Transverse colon (tissue), 4 donors: ENCODE measurements around the gene C5orf24. TPM values are rescaled to one million over a fixed set of nuclear protein-coding genes. Genes with fewer than 3 reads are reported as not detected.

Experiments
- DNase-seq: peaks from one replicate; pipeline ENCODE4 v3.0.0-alpha.2; 2019
- H3K27ac ChIP-seq, 4 donors: fragments of 200-600 bp; sonication (generic); 2 replicates each; pipeline ENCODE4 v1.5.1; 2016 to 2018; ENCODE audit warnings: inconsistent platforms in 4 of 4
- H3K27me3 ChIP-seq: fragments of 200-600 bp; sonication (generic); 2 replicates; pipeline ENCODE4 v1.5.1; 2017; ENCODE audit warnings: inconsistent platforms
- H3K36me3 ChIP-seq, 4 donors: fragments of 200-600 bp; sonication (generic); 2 replicates each; pipeline ENCODE4 v1.5.1; 2017 to 2019; ENCODE audit warnings: inconsistent platforms in 4 of 4
- H3K4me1 ChIP-seq, 4 donors: fragments of 200-600 bp; sonication (generic); 2 replicates each; pipeline ENCODE4 v1.5.1; 2017 to 2020; ENCODE audit warnings: inconsistent platforms in 4 of 4
- H3K4me3 ChIP-seq, 4 donors: fragments of 200-600 bp; sonication (generic); 1 replicate in 1 of 4; 2 replicates in 3 of 4; pipeline versions ENCODE4 v1.5.1 to v1.6.1; 2017 to 2019; ENCODE audit warnings: inconsistent platforms in 4 of 4
- H3K9me3 ChIP-seq, 2 donors: fragments of 200-600 bp; sonication (generic); 2 replicates each; pipeline ENCODE4 v1.5.1; 2017 to 2019; ENCODE audit warnings: inconsistent platforms in 2 of 2
- CTCF ChIP-seq, 5 experiments: fragments of 200-600 bp in 3 of 5; fragments of 450-650 bp in 2 of 5; sonication (generic) in 3 of 5; IDR thresholded peaks; 1 replicate in 2 of 5; 2 replicates in 3 of 5; pipeline ENCODE4 v1.5.1; 2016 to 2017; ENCODE audit warnings: antibody characterized with exemption in 5 of 5, inconsistent platforms in 3 of 5, mild to moderate bottlenecking in 2 of 5, moderate library complexity in 1 of 5
- EP300 ChIP-seq: sonication (generic); formaldehyde crosslinking; IDR thresholded peaks from one replicate; pipeline ENCODE4 v1.6.1; 2017; ENCODE audit warnings: antibody characterized with exemption, low read depth
- POLR2A ChIP-seq: fragments of 450-650 bp; IDR thresholded peaks from one replicate; pipeline ENCODE4 v1.6.1; 2016; ENCODE audit warnings: antibody characterized with exemption, mild to moderate bottlenecking, moderate library complexity
- POLR2AphosphoS5 ChIP-seq, 3 donors: sonication (generic); formaldehyde crosslinking; IDR thresholded peaks; one replicate each; pipeline ENCODE4 v1.6.1; 2016; ENCODE audit warnings: antibody characterized with exemption in 3 of 3
- WGBS, 2 donors: methylation state at CpG; one replicate each; pipeline ENCODE4 v1.1.5; 2018; ENCODE audit warnings: low coverage in 1 of 2; 5-methylcytosine and 5-hydroxymethylcytosine counted together
- in situ Hi-C, 4 donors: fragments of 200-750 bp; cut with MboI; loops; one replicate each; pipeline versions ENCODE4 v1.15.0 to v1.15.1; 2017; ENCODE audit warnings: low sequenced_read_pairs in 3 of 4, low pct_ligation_motif_present in 1 of 4, low pct_unique_long_range_greater_than_20kb in 1 of 4
- intact Hi-C: fragments of 100-400 bp; cut with DNase I; formaldehyde crosslinking; loops from one replicate; pipeline ENCODE4 v1.15.1; 2023; ENCODE audit warnings: low total_unique reads
- total RNA-seq, 4 donors: library from RNA; depleted of rRNA; stranded (reverse); fragments of >200 nt; gene quantifications; one replicate each; pipeline ENCODE4 v1.1.0, GENCODE V29; 2016

Gene C5orf24
- total RNA-seq, 4 donors from 2014 or later: 22.8 to 41.9 (median 34.9) TPM

GRCh38 chr5:134824681-134825080 lies 21.1 kb upstream of the C5orf24 start:
- DNase-seq: no peak
- no peaks in the 10 kb centered on the region for H3K9me3 ChIP-seq
- no peaks in the 10 kb centered on the region for H3K4me1 ChIP-seq
- intact Hi-C loops (no loop called here), in situ Hi-C loops (no loop called here)
- no peaks in the 10 kb centered on the region for H3K27me3 ChIP-seq
- TF ChIP-seq EP300 (no peak), CTCF (IDR thresholded peaks at IDR 0.05) (no peak), POLR2A (no peak), POLR2AphosphoS5 (IDR thresholded peaks at IDR 0.05) (no peak)
- no peak overlapping the region for H3K27ac ChIP-seq
- 97 to 100% methylated on average over 1 of the region's 1 CpG for WGBS, 2 donors
- peaks cover 0 to 54% (median 21%) of the 10 kb centered on the region in 4 donors for H3K36me3 ChIP-seq
- H3K4me3 ChIP-seq: no peak overlapping the region

- intact Hi-C loops: no loop called here
These were observed 20.6 kb upstream of the C5orf24 start for GRCh38 chr5:134825212-134825611.

GRCh38 chr5:134833340-134834032 lies 12.3 kb upstream of the C5orf24 start:
- Histone ChIP-seq H3K4me3 (no peak overlapping the region), H3K27me3 (no peaks in the 10 kb centered on the region), H3K4me1 (peaks cover 0 to 11% (median 0%) of the 10 kb centered on the region in 4 donors), H3K27ac (no peak overlapping the region), H3K36me3 (peaks cover 0 to 23% (median 5%) of the 10 kb centered on the region in 4 donors), H3K9me3 (no peaks in the 10 kb centered on the region)
- no peak for DNase-seq
- WGBS, 2 donors: 80 to 87% methylated on average over 3 of the region's 3 CpGs
- intact Hi-C loops (no loop called here), in situ Hi-C loops (no loop called here)
- TF ChIP-seq EP300 (no peak), POLR2A (no peak), CTCF (IDR thresholded peaks at IDR 0.05) (no peak)

More at GRCh38 chr5:134825212-134825611, 20.6 kb upstream of the C5orf24 start:
- no peak for DNase-seq
- no peak for TF ChIP-seq CTCF (IDR thresholded peaks at IDR 0.05)
- TF ChIP-seq POLR2A: no peak
- no peak for TF ChIP-seq POLR2AphosphoS5 (IDR thresholded peaks at IDR 0.05)
- no peak for TF ChIP-seq EP300
- WGBS, 2 donors: 77 to 90% methylated on average over 7 of the region's 7 CpGs
- Histone ChIP-seq H3K4me3 (no peak overlapping the region), H3K27me3 (no peaks in the 10 kb centered on the region), H3K36me3 (peaks cover 0 to 51% (median 18%) of the 10 kb centered on the region in 4 donors), H3K4me1 (no peaks in the 10 kb centered on the region), H3K27ac (no peak overlapping the region), H3K9me3 (no peaks in the 10 kb centered on the region)
- in situ Hi-C loops: no loop called here

- H3K27ac ChIP-seq: no peak overlapping the region
- no peaks in the 10 kb centered on the region for H3K9me3 ChIP-seq
- TF ChIP-seq CTCF (IDR thresholded peaks at IDR 0.05) (no peak), EP300 (no peak), POLR2AphosphoS5 (IDR thresholded peaks at IDR 0.05) (no peak), POLR2A (no peak)
- peaks cover 0 to 11% (median 0%) of the 10 kb centered on the region in 4 donors for H3K4me1 ChIP-seq
- 92 to 100% methylated on average over 2 of the region's 2 CpGs for WGBS, 2 donors
- H3K36me3 ChIP-seq: peaks cover 0 to 8% (median 2%) of the 10 kb centered on the region in 4 donors
- in situ Hi-C loops: no loop called here
- intact Hi-C loops: no loop called here
- H3K27me3 ChIP-seq: no peaks in the 10 kb centered on the region
- H3K4me3 ChIP-seq: no peak overlapping the region
- DNase-seq: no peak
These were observed 10.1 kb upstream of the C5orf24 start for GRCh38 chr5:134835623-134836022.
